HL-60 (cell line): Measurements from ENCODE around the gene COL24A1.

Experiments used
- DNase-seq, 2 experiments: peaks; one replicate each; pipeline ENCODE4 v3.0.0-alpha.2; 2010 to 2020; ENCODE audit warnings: low read depth in 1 of 2, low spot score in 1 of 2
- H3K27ac ChIP-seq: fragments of 250-450 bp; sonication (Bioruptor Pico); replicated peaks from 2 replicates; pipeline ENCODE4 v1.5.1; 2020; ENCODE audit warnings: mild to moderate bottlenecking, moderate library complexity
- H3K27me3 ChIP-seq: fragments of 250-450 bp; sonication (Bioruptor Pico); 2 replicates; pipeline ENCODE4 v1.5.1; 2021; ENCODE audit warnings: mild to moderate bottlenecking, moderate library complexity; ENCODE audit not compliant: insufficient read depth, poor library complexity, severe bottlenecking
- H3K4me3 ChIP-seq: replicated peaks from 2 replicates; pipeline ENCODE4 v1.5.1; 2011; ENCODE audit warnings: mild to moderate bottlenecking, control low read depth, low read length; ENCODE audit not compliant: insufficient read depth
- GABPA ChIP-seq: IDR thresholded peaks from 2 replicates; pipeline ENCODE4 v1.6.1; 2012; ENCODE audit warnings: low read depth
- POLR2AphosphoS5 ChIP-seq: IDR thresholded peaks from 2 replicates; pipeline ENCODE4 v1.6.1; 2012; ENCODE audit warnings: low read depth
- SPI1 ChIP-seq: IDR thresholded peaks from 2 replicates; pipeline ENCODE4 v1.6.1; 2012; ENCODE audit warnings: low read depth, mild to moderate bottlenecking, borderline replicate concordance
- TF ChIP-seq, protein P1 (sequence below): IDR thresholded peaks from one replicate; pipeline ENCODE4 v1.5.1; 2011; ENCODE audit warnings: low read length, control low read depth, inconsistent platforms; ENCODE audit not compliant: insufficient read depth
- TF ChIP-seq, protein P2 (sequence below): IDR thresholded peaks from 2 replicates; pipeline ENCODE4 v1.6.1; 2012; ENCODE audit warnings: low read depth; ENCODE audit not compliant: insufficient replicate concordance

The COL24A1 gene

DNA sequence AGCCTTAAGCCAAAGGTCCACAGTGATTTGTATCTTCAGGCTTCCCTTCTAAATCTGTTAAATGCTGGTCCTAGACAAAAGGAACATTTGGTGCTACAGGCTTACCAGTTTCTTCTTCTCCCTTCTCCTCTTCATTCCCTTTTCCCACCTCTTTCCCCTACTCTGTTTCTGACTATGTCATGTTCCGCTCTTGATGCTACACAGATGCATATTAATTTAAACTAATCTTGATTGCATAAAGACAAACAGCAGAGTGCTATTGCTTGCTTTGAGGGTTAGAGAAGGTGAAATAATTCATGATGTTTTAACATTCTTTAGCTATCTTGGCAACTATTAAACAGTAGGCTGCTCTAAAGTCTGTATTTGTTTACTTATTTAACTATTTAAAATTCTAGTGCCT lies 34.3 kb upstream of the COL24A1 start:
- H3K4me3 ChIP-seq = no peak overlapping the region
- H3K27ac ChIP-seq = no peak overlapping the region
- TF ChIP-seq, protein P1, sequence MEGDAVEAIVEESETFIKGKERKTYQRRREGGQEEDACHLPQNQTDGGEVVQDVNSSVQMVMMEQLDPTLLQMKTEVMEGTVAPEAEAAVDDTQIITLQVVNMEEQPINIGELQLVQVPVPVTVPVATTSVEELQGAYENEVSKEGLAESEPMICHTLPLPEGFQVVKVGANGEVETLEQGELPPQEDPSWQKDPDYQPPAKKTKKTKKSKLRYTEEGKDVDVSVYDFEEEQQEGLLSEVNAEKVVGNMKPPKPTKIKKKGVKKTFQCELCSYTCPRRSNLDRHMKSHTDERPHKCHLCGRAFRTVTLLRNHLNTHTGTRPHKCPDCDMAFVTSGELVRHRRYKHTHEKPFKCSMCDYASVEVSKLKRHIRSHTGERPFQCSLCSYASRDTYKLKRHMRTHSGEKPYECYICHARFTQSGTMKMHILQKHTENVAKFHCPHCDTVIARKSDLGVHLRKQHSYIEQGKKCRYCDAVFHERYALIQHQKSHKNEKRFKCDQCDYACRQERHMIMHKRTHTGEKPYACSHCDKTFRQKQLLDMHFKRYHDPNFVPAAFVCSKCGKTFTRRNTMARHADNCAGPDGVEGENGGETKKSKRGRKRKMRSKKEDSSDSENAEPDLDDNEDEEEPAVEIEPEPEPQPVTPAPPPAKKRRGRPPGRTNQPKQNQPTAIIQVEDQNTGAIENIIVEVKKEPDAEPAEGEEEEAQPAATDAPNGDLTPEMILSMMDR = no peak
- TF ChIP-seq, protein P2, sequence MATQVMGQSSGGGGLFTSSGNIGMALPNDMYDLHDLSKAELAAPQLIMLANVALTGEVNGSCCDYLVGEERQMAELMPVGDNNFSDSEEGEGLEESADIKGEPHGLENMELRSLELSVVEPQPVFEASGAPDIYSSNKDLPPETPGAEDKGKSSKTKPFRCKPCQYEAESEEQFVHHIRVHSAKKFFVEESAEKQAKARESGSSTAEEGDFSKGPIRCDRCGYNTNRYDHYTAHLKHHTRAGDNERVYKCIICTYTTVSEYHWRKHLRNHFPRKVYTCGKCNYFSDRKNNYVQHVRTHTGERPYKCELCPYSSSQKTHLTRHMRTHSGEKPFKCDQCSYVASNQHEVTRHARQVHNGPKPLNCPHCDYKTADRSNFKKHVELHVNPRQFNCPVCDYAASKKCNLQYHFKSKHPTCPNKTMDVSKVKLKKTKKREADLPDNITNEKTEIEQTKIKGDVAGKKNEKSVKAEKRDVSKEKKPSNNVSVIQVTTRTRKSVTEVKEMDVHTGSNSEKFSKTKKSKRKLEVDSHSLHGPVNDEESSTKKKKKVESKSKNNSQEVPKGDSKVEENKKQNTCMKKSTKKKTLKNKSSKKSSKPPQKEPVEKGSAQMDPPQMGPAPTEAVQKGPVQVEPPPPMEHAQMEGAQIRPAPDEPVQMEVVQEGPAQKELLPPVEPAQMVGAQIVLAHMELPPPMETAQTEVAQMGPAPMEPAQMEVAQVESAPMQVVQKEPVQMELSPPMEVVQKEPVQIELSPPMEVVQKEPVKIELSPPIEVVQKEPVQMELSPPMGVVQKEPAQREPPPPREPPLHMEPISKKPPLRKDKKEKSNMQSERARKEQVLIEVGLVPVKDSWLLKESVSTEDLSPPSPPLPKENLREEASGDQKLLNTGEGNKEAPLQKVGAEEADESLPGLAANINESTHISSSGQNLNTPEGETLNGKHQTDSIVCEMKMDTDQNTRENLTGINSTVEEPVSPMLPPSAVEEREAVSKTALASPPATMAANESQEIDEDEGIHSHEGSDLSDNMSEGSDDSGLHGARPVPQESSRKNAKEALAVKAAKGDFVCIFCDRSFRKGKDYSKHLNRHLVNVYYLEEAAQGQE = no peak
- no peak for TF ChIP-seq GABPA
- TF ChIP-seq SPI1 = no peak
- no peak for TF ChIP-seq POLR2AphosphoS5
- no peak for DNase-seq
- H3K27me3 ChIP-seq = no peaks in the 10 kb centered on the region

DNA sequence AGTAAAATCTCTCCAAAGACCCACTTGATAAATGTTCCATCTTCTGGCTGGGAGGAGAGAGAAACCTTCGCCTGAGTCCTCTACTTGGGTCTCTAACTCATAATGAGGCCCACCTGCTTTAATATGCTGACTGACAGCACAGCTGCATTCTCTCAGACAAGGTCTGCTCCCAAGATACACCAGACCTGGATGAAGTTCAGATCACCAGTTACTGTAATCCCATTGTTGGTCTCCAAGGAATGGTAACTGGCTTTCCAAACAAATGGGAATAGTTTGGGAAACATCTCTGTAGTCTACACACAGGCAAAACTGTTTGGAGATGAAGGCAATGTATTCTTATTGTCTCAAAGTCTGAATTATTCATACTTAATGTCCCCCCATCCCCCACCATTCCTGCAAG lies 27.9 kb upstream of the COL24A1 start:
- TF ChIP-seq SPI1 = no peak
- Histone ChIP-seq H3K27me3 (no peaks in the 10 kb centered on the region), H3K4me3 (no peak overlapping the region), H3K27ac (no peak overlapping the region)
- DNase-seq = no peak

DNA sequence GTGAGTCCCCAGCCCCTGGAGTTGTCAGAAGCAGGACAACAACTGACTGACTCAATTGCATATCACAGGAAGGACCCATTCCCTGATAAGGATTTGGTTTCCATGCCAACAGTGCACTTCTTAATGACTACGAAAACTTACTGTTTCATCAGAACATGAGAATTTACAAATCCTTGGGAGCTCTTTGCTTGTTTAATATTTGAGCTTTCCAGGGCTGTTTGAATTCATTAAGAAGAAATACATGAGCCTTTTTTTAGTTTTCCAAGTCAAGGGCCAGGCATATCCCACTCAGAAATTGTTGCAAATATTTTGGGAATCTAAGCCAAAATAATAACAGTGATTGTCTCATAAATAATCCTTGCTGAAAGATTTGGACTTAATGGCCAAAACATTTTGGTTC lies 27.2 kb upstream of the COL24A1 start:
- no peak for DNase-seq
- Histone ChIP-seq H3K27ac (no peak overlapping the region), H3K4me3 (no peak overlapping the region), H3K27me3 (no peaks in the 10 kb centered on the region)
- TF ChIP-seq POLR2AphosphoS5 (no peak), SPI1 (no peak), GABPA (no peak)
- TF ChIP-seq, protein P2 = no peak
- TF ChIP-seq, protein P1 = no peak

DNA sequence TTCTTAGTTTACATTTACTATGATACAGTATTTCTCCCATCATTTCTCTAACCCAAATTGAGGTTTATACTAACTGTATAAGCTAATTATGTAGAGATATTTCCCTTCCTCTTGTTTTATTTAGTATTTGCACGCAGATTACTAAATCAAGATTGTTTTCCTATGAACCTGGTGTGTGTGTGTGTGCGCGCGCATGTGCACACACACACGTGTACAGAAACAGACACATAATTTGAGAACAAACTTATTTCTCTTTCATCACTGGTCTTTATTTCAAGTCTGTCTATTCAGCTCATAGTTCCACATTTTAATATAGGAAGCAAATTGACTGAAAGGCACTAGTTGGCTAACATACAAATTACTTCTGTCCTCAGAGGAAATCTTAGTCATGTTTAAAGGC lies 19.7 kb upstream of the COL24A1 start:
- no peaks in the 10 kb centered on the region for H3K27me3 ChIP-seq
- TF ChIP-seq SPI1 = no peak
- no peak overlapping the region for H3K4me3 ChIP-seq
- no peak overlapping the region for H3K27ac ChIP-seq
- DNase-seq = no peak

DNA sequence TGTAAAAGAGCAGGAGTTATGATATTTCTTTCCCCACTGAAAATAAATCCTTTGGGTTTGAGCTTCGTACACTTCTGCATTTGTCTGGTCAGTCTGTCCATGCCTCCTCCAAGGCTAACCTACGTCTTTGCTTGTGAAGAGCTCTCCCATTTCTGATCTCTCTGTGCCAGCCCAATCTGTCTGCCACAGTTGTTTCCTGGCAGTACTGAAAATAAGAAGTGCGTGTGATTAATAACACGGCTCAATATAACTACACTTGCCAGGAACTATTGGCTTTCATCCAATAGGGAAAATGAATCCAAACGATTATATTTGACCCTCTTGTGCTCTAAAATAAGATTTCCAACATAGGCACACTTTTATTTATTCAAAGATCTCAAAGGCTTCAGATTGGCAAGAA lies 19.2 kb upstream of the COL24A1 start:
- Histone ChIP-seq H3K27me3 (no peaks in the 10 kb centered on the region), H3K27ac (no peak overlapping the region), H3K4me3 (no peak overlapping the region)
- no peak for TF ChIP-seq SPI1
- TF ChIP-seq, protein P1 = no peak
- no peak for TF ChIP-seq POLR2AphosphoS5
- no peak for TF ChIP-seq GABPA
- TF ChIP-seq, protein P2 = no peak
- DNase-seq = no peak
